Mucosa of descending colon (tissue), 3 donors: Measurements from ENCODE around the gene SH3PXD2B. TPM values are rescaled to one million over a fixed set of nuclear protein-coding genes. Genes with fewer than 3 reads are reported as not detected.

ENCODE experiments used
- ATAC-seq: fragments of 200-7000 bp; cut with Tn5 transposase; one replicate; pipeline ENCODE4 v1.9.1; 2020; ENCODE audit warnings: mild to moderate bottlenecking, moderate library complexity
- DNase-seq, 3 donors: peaks; one replicate each; pipeline ENCODE4 v3.0.0-alpha.2; 2020
- H3K36me3 ChIP-seq: fragments of 200-600 bp; one replicate; pipeline ENCODE4 v1.8.0; 2021; ENCODE audit warnings: low read depth, mild to moderate bottlenecking
- H3K4me1 ChIP-seq: fragments of 200-600 bp; one replicate; pipeline ENCODE4 v1.8.0; 2021; ENCODE audit warnings: low read depth, mild to moderate bottlenecking
- H3K4me3 ChIP-seq: fragments of 200-600 bp; one replicate; pipeline ENCODE4 v1.8.0; 2021; ENCODE audit warnings: mild to moderate bottlenecking
- H3K9me3 ChIP-seq: fragments of 200-600 bp; one replicate; pipeline ENCODE4 v1.8.0; 2021; ENCODE audit warnings: mild to moderate bottlenecking
- CTCF ChIP-seq: fragments of 200-600 bp; IDR thresholded peaks from one replicate; pipeline ENCODE4 v1.8.0; 2022; ENCODE audit warnings: antibody characterized with exemption, mild to moderate bottlenecking
- intact Hi-C, 2 donors: fragments of 100-400 bp; cut with DNase I in 1 of 2; cut with micrococcal nuclease in 1 of 2; formaldehyde crosslinking; loops; one replicate each; pipeline versions ENCODE4 v1.11.0 to v1.11.1; 2022; cut with DNase I, micrococcal nuclease
- total RNA-seq, 3 donors: library from RNA; stranded (reverse); fragmentation: NEBNext Ultra II Directional in 2 of 3; extraction: Animal tissue kit (Norgen Biotek cat#: 25700) in 2 of 3; gene quantifications; one replicate each; pipeline versions ENCODE4 v1.2.1 to v1.2.4, GENCODE V29; 2021 to 2023
- donor health status: DM: no; HTN: no; CAD: no; lungs with moderate emphysema.
- donor health status: DM: no; HTN: no; CAD: no.
- donor health status: DM: no; HTN: yes; CAD: no.

SH3PXD2B gene
- total RNA-seq, 3 donors from 2014 or later, result 5.4 to 28.7 (median 19.9) TPM

- Histone ChIP-seq H3K4me1 (no peaks in the 10 kb centered on the region), H3K9me3 (no peaks in the 10 kb centered on the region), H3K4me3 (no peak overlapping the region), H3K36me3 (no peaks in the 10 kb centered on the region)
- DNase-seq (no peak), ATAC-seq (no peak)
- intact Hi-C loops, result no loop called here
- TF ChIP-seq CTCF, result no peak
These were observed 8.7 kb upstream of the SH3PXD2B start for GRCh38 chr5:172463031-172463430.

DNA sequence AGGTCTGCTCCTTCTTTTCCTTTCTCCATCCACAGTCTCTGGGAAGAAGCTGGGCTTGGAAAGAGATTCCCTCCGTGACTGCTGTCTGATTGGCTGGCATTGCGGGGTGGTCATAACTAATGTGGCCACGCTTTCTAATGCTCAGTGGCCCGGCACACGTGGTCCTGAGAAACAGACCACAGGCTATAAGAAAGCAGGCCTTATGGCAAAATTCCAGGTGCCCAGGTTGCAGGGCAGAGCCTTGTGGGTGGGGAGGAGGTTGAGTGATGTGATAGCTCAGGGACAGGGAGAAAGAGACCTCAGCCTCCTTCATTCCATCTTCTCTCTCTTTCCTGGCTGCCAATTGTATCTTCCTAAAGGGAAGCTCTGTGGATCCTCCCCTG lies 5.4 kb upstream of the SH3PXD2B start:
- Histone ChIP-seq H3K36me3 (no peaks in the 10 kb centered on the region), H3K9me3 (no peaks in the 10 kb centered on the region), H3K4me3 (no peak overlapping the region), H3K4me1 (no peaks in the 10 kb centered on the region)
- ATAC-seq (no peak), DNase-seq (no peak)
- TF ChIP-seq CTCF, result no peak
- intact Hi-C loops, result no loop called here

- intact Hi-C loops, result no loop called here
These were observed 4.9 kb upstream of the SH3PXD2B start for GRCh38 chr5:172458976-172459782.

DNA sequence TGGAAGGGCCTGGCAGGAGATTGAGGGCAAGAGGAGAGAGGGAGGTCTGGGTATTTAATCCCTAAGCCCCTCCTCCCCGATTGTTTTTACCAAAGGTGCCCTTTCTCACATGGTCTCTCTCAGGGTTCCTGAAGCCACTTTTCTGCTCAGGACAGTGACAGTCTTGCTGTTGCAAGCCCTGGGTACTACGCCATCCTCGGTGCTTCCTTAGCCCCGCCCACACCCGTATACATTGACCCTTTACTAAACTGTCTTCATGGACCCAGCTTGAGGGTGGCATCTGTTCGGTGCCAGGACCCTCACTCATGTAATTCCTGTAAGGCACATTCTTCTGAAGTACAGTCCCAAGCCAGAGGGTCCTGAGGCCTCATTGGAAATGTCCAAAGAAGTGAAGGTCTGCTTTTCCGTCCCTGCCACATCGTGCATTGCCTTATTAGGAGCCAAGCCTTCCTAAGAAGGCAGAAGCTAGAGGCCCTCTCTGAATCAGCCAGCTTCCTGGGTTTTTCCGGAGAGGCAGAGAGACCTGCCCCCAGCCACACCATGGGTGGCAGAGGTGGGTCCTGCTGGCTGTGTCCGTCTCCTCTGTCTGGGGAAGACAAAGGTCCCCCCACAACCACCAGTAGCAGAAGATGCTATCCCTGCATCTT lies 1.9 kb upstream of the SH3PXD2B start:
- Histone ChIP-seq H3K9me3 (no peaks in the 10 kb centered on the region), H3K36me3 (no peaks in the 10 kb centered on the region), H3K4me1 (peaks cover 7% of the 10 kb centered on the region), H3K4me3 (no peak overlapping the region)
- intact Hi-C loops, result no loop called here
- TF ChIP-seq CTCF, result no peak
- no peak for DNase-seq
- no peak for ATAC-seq

More at GRCh38 chr5:172458976-172459782, 4.9 kb upstream of the SH3PXD2B start:
- no peaks in the 10 kb centered on the region for H3K9me3 ChIP-seq
- no peak for DNase-seq
- no peak for ATAC-seq
- no peak for TF ChIP-seq CTCF
- no peak overlapping the region for H3K4me3 ChIP-seq
- no peaks in the 10 kb centered on the region for H3K36me3 ChIP-seq
- H3K4me1 ChIP-seq, result no peaks in the 10 kb centered on the region

DNA sequence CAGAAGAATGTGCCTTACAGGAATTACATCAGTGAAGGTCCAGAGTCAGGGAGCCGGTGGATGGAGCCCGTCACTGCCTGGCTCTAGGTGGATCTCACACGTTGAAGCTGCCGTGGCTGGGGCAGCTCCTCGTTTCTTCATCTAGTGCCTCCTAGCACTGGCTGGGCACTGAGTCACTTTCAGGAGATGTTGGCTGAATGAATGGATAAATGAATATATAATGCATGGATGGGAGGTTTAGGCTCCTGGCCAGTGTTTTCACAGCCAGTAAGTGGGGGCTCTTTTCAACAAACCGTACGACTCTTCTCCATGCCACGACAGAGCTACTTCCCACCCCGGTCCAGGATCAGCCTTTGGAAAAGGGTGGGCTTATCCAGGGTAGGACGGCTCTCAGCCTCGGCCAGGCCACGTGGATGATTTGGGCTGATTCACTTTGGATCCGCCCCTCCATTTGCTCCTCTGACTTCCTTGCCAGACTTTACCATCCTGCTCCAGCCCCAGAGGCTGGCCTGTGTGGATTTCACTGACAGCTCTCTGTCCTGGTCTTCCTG lies 1.3 kb upstream of the SH3PXD2B start:
- Histone ChIP-seq H3K9me3 (no peaks in the 10 kb centered on the region), H3K4me1 (peaks cover 7% of the 10 kb centered on the region), H3K36me3 (no peaks in the 10 kb centered on the region), H3K4me3 (no peak overlapping the region)
- intact Hi-C loops, result no loop called here
- ATAC-seq, result no peak
- no peak for TF ChIP-seq CTCF
- DNase-seq, result no peak
